Spleen (tissue), 7 donors: Measurements from ENCODE around the gene DFFA.

Experiments used
- POLR2A ChIP-seq, 3 donors: fragments of 450-650 bp; IDR thresholded peaks; one replicate each; pipeline ENCODE4 v1.5.1; 2017; ENCODE audit warnings: antibody characterized with exemption in 3 of 3, mild to moderate bottlenecking in 1 of 3
- POLR2AphosphoS5 ChIP-seq, 3 donors: sonication (generic); formaldehyde crosslinking; IDR thresholded peaks; one replicate each; pipeline ENCODE4 v1.5.1; 2017; ENCODE audit warnings: antibody characterized with exemption in 3 of 3
- TF ChIP-seq, protein P1 (sequence below), 11 experiments: fragments of 200-600 bp in 7 of 11; fragments of 450-650 bp in 4 of 11; sonication (generic) in 4 of 11; IDR thresholded peaks in 8 of 11; conservative IDR thresholded peaks in 3 of 11; 1 replicate in 7 of 11; 2 replicates in 4 of 11; pipeline versions ENCODE4 v1.4.0 to v1.8.0; 2016 to 2021; ENCODE audit warnings: antibody characterized with exemption in 11 of 11, inconsistent platforms in 4 of 11, mild to moderate bottlenecking in 1 of 11
- donor health status: DM: no; HTN: no; CAD: no; lungs with moderate emphysema.
- donor health status: DM: no; HTN: no; CAD: no.
- donor health status: DM: no; HTN: no; CAD: no.

DNA sequence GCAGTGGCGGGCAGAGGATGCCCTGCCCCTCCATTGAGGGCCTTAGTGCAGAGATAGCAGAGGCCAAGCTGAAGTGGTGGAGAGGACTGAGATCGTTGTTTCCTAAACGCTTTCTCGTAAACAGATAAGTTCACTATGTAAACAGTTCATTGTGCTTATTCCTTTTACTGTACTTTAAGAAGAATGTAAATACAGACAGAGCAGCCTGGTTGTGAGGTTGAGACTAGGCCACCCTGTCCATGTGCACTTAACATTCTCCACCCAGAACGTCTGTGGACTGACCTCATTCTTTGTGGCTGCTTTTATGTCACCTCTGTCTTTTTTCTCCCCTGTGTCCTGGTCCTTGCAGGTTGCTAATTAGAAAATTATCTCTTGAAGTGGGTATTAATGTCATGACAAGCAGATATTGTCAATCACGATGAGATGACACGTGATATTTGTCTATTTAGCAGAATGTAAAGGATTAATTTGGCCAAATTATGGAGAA lies 33.6 kb downstream of the DFFA start:
- TF ChIP-seq, protein P1, sequence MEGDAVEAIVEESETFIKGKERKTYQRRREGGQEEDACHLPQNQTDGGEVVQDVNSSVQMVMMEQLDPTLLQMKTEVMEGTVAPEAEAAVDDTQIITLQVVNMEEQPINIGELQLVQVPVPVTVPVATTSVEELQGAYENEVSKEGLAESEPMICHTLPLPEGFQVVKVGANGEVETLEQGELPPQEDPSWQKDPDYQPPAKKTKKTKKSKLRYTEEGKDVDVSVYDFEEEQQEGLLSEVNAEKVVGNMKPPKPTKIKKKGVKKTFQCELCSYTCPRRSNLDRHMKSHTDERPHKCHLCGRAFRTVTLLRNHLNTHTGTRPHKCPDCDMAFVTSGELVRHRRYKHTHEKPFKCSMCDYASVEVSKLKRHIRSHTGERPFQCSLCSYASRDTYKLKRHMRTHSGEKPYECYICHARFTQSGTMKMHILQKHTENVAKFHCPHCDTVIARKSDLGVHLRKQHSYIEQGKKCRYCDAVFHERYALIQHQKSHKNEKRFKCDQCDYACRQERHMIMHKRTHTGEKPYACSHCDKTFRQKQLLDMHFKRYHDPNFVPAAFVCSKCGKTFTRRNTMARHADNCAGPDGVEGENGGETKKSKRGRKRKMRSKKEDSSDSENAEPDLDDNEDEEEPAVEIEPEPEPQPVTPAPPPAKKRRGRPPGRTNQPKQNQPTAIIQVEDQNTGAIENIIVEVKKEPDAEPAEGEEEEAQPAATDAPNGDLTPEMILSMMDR (IDR thresholded peaks at IDR 0.05 in 8 of 11, conservative IDR thresholded peaks at IDR 0.05 in 3 of 11) = no peak
- TF ChIP-seq POLR2A (IDR thresholded peaks at IDR 0.05) (no peak), POLR2AphosphoS5 (IDR thresholded peaks at IDR 0.05) (no peak)
